Epithelial cell of proximal tubule (primary cell): ENCODE measurements around the gene AGPS. TPM values are rescaled to one million over a fixed set of nuclear protein-coding genes. Genes with fewer than 3 reads are reported as not detected.

Experiments
- DNase-seq: peaks from one replicate; pipeline ENCODE4 v3.0.0-alpha.2; 2011; ENCODE audit warnings: low read depth
- H3K4me3 ChIP-seq: 2 replicates; pipeline ENCODE4 v1.5.1; 2011; ENCODE audit warnings: low read depth, mild to moderate bottlenecking, low read length
- CTCF ChIP-seq: conservative IDR thresholded peaks from 2 replicates; pipeline ENCODE4 v1.5.1; 2012; ENCODE audit warnings: low read depth, mild to moderate bottlenecking, low read length
- total RNA-seq: library from RNA; depleted of rRNA; stranded (reverse); fragments of >200 nt; gene quantifications from 2 replicates; pipeline ENCODE4 v1.2.3, GENCODE V29; 2015

The AGPS gene
- total RNA-seq, 1 donor from 2014 or later, result 36.8 TPM

- H3K4me3 ChIP-seq, result no peak overlapping the region
- DNase-seq, result no peak
- TF ChIP-seq CTCF, result no peak
Measured at GRCh38 chr2:177530561-177530960, 138.0 kb downstream of the AGPS start.

GRCh38 chr2:177531706-177532105, 139.1 kb downstream of the AGPS start:
- DNase-seq, result no peak
- no peak overlapping the region for H3K4me3 ChIP-seq
- no peak for TF ChIP-seq CTCF

- TF ChIP-seq CTCF, result no peak
- H3K4me3 ChIP-seq, result no peak overlapping the region
- no peak for DNase-seq
Measured at GRCh38 chr2:177532567-177532966, 140.0 kb downstream of the AGPS start.

- no peak for TF ChIP-seq CTCF
- no peak overlapping the region for H3K4me3 ChIP-seq
- no peak for DNase-seq
Measured at GRCh38 chr2:177533253-177533652, 140.7 kb downstream of the AGPS start.

- TF ChIP-seq CTCF, result no peak
- no peak for DNase-seq
- H3K4me3 ChIP-seq, result no peak overlapping the region
Measured at GRCh38 chr2:177535000-177535399, 142.4 kb downstream of the AGPS start.

GRCh38 chr2:177535958-177536504, 143.5 kb downstream of the AGPS start:
- TF ChIP-seq CTCF, result no peak
- DNase-seq, result no peak
- no peak overlapping the region for H3K4me3 ChIP-seq

- H3K4me3 ChIP-seq, result no peak overlapping the region
- no peak for TF ChIP-seq CTCF
- DNase-seq, result no peak
Measured at GRCh38 chr2:177537213-177537612, 144.6 kb downstream of the AGPS start.
